RWPE1 (cell line): ENCODE measurements around the gene KRT77.
A peak's percentile ranks its signal among the peaks of the same experiment; 100 is the strongest.
"Not testable (repeated sequence)": the region's sequence is repeated elsewhere in the genome, so short reads cannot be mapped to it uniquely, and the experiment has no call there.

Source experiments
- CTCF ChIA-PET: fragments of 350-600 bp; sonication (Branson Sonifier 250); formaldehyde crosslinking; extraction: SDS; loops from one replicate; lab custom pipeline; 2021; lab: Yijun Ruan, JAX
- POLR2A ChIA-PET: fragments of 400-600 bp; formaldehyde crosslinking; extraction: SDS; loops from one replicate; lab custom pipeline; 2020; ENCODE audit warnings: antibody characterized with exemption; ENCODE audit not compliant: low non-redundant PET; lab: Yijun Ruan, JAX
- DNase-seq: peaks from one replicate; pipeline ENCODE4 v3.0.0; 2012; ENCODE audit warnings: low spot score
- H3K27ac ChIP-seq: fragments of 450-650 bp; 2 replicates; pipeline ENCODE4 v1.5.1; 2017
- TF ChIP-seq, protein P1 (sequence below): fragments of 450-650 bp; conservative IDR thresholded peaks from 2 replicates; pipeline ENCODE4 v1.5.1; 2017; ENCODE audit warnings: low read depth, mild to moderate bottlenecking

KRT77 gene

DNA sequence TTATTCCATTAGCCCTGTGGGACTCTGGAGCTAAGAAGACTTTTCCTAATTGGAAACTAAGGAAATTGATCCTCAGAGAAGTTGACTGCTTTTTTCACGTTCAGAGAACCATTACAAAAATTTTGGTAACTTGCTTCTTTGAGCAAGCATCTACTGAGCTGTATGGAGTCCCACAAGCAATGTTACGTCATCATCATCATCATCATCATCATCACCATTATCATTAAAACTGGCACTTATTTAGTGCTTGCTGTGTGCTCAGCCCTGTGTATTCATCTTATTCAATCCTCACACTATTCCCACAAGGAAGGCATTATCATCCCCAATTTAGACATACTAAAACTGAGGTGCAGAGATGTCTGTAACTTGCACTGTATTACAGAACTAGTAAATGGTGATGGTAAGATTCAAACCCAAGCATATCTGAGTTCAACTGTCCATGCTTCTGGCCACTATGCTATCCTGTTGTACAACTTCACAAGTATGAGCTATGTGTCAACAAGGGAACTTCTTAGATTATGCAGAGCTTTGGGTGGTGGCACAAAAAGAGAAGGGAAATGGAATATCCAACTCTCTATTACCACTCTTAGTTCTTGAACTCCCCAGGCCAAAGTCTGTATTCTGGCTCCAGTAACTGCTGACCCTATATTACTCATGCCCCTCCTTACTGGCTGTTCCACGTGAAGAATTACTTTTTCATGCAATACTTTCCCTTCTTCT, 29.5 kb downstream of the KRT77 start:
- CTCF ChIA-PET = no interaction called here
- no peak for DNase-seq
- TF ChIP-seq, protein P1, sequence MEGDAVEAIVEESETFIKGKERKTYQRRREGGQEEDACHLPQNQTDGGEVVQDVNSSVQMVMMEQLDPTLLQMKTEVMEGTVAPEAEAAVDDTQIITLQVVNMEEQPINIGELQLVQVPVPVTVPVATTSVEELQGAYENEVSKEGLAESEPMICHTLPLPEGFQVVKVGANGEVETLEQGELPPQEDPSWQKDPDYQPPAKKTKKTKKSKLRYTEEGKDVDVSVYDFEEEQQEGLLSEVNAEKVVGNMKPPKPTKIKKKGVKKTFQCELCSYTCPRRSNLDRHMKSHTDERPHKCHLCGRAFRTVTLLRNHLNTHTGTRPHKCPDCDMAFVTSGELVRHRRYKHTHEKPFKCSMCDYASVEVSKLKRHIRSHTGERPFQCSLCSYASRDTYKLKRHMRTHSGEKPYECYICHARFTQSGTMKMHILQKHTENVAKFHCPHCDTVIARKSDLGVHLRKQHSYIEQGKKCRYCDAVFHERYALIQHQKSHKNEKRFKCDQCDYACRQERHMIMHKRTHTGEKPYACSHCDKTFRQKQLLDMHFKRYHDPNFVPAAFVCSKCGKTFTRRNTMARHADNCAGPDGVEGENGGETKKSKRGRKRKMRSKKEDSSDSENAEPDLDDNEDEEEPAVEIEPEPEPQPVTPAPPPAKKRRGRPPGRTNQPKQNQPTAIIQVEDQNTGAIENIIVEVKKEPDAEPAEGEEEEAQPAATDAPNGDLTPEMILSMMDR = no peak
- POLR2A ChIA-PET = no interaction called here
- H3K27ac ChIP-seq = no peak overlapping the region

DNA sequence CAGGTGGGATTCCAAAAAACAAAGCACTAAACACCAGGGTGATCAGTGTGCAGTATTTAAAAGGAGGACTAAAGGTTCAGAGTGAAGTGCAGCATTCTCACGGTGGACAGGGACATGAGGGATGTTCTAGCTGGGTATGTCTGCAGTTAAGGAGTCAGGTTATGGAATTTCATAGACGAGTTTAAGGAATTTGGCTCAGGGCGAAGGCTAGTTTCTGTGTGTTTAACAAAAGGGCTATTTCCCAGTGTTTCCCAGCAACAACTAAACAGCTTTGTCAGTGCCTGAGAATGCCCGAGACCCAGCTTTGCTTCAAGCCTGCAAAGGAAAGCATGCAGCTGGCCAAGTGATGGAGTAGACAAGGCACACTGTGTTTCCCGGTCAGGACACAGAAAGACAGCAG, 30.1 kb downstream of the KRT77 start:
- no peak overlapping the region for H3K27ac ChIP-seq
- CTCF ChIA-PET = interaction anchor here (0.6 to 0.9 kb wide), 2 partner anchors 12 to 301 kb away, joined by 4 read pairs; no protein-coding TSS in a partner anchor
- DNase-seq = no peak
- TF ChIP-seq, protein P1 = no peak
- POLR2A ChIA-PET = no interaction called here

DNA sequence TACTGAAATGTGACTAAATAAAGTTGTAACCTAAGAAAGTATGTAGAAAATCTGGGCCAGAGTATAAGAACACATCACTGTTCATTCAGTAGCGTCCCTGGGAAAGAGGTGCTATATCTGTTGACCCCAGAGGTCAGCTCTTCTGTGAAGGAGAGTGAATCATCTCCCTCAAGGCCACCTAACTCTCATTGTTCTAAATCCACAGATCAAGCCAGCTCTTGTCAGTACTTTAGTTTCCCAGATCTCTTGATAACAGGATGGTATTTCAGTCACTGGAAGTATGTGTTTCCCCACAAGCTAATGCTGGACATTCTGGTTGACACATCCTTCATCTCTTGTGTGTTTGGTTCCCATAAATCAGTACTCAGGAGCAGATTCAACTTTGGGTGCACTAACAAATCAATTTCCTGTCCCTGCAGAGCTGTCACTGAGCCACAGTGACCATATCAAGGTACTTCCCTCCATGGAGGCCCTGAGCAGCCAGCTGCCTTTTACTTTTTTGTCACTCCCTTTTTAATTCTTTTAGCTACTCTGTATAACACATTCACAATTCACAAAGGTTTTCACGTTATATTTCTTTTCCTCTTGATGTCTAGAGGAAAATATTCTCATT, 30.9 kb downstream of the KRT77 start:
- TF ChIP-seq, protein P1 = no peak
- no peak overlapping the region for H3K27ac ChIP-seq
- DNase-seq = peak; percentile 85
- POLR2A ChIA-PET = interaction anchor here (0.6 kb wide), 1 partner anchor 225 kb away, joined by 3 read pairs; no protein-coding TSS in a partner anchor
- CTCF ChIA-PET = interaction anchor here (0.6 to 0.9 kb wide), 2 partner anchors 13 to 300 kb away, joined by 4 read pairs; no protein-coding TSS in a partner anchor

DNA sequence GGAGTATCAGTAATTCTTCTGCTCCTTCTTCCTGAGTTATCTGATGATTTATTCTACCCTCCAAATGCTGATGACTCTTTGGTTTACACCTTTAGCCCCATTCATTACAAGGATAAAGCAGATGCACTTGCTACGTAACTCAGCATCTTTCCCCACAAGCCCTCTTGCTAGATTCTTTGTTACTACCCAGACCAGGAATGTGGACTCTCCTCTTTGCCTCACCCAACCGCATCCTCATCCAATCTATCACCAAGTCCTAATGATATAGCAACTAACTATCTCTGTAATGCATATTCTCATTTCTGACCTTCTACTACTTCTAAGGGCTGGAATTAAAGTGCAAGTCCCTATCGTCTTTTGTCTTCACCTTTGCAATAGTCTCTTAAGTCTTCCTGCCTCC, 32.4 kb downstream of the KRT77 start:
- TF ChIP-seq, protein P1 = no peak
- DNase-seq = peak; percentile 53
- ChIA-PET POLR2A (no interaction called here), CTCF (no interaction called here)
- H3K27ac ChIP-seq = no peak overlapping the region

DNA sequence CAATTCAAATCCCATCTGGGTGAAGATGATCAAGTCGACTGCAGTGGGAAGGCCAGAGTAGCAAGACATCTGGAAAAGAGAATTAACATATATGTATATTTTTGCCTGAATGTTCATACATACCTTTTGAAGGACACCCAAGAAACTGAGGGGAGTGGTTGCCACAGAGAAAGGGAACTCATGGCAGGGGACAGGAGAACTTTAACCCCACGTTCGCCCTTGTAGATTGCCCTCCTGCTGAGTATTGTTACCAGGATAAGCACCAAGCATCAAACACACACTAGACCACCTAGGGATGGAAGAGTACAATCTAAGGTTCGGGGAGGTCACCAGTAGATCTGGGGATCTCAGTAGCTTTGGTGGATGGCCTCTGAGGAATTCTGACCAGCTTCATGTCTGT, 32.8 kb downstream of the KRT77 start:
- TF ChIP-seq, protein P1 = no peak
- POLR2A ChIA-PET = no interaction called here
- no peak overlapping the region for H3K27ac ChIP-seq
- CTCF ChIA-PET = no interaction called here
- DNase-seq = no peak

DNA sequence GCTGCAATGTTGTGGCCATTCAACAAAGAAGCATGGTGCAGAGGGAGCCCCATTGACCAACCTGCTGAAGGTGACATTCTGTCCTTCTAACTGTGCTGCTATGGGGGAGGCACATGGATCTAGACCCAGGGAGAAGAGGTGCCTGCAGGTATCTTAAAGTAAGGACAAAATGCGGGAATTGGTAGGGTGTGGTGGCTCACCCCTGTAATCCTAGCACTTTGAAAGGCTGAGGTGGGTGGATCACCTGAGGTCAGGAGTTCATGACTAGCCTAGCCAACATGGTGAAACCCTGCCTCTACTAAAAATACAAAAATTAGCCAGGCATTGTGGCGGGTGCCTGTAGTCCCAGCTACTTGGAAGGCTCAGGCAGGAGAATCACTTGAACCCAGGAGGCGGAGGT, 33.4 kb downstream of the KRT77 start:
- CTCF ChIA-PET, DNase-seq, POLR2A ChIA-PET, H3K27ac ChIP-seq: not testable (repeated sequence)

DNA sequence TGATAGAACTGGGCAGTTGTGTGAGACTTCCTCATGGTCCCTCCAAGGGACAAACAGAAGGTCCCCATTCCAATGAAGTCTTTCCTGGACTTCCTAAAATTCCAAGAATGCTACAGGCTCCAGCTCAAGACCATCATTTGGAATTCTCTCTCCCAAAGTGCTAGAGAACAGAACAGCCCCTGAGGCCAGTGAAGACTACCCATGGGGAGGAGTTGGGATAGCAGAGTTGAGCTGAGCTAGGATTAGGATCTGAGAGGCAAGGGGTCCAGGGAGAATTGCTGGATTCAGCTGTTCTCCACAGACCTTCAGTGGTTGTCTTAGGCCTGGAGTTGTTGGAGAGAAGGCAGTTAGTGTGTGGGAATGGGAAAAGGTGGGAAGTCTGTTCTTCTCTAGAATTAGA, 33.9 kb downstream of the KRT77 start:
- TF ChIP-seq, protein P1 = no peak
- ChIA-PET CTCF (no interaction called here), POLR2A (no interaction called here)
- DNase-seq = no peak
- H3K27ac ChIP-seq = no peak overlapping the region
